Hematopoietic multipotent progenitor cell (in vitro differentiated cells): ENCODE results near the gene MRPS18B. TPM values are rescaled to one million over a fixed set of nuclear protein-coding genes. Genes with fewer than 3 reads are reported as not detected.

Experiments used
- DNase-seq, 3 donors: peaks; one replicate each; pipeline ENCODE4 v3.0.0-alpha.2; 2011 to 2015; ENCODE audit warnings: low read depth in 2 of 3, low spot score in 2 of 3
- total RNA-seq: library from RNA; depleted of rRNA; stranded (reverse); fragments of >200 nt; gene quantifications from one replicate; pipeline ENCODE4 v1.2.3, GENCODE V29; 2012

The MRPS18B gene
- total RNA-seq, 1 donor, result 81.1 TPM

- DNase-seq, result no peak
These were observed 15.6 kb upstream of the MRPS18B start for GRCh38 chr6:30601815-30602641.

- no peak for DNase-seq
These were observed 13.7 kb upstream of the MRPS18B start for GRCh38 chr6:30603961-30604360.

- DNase-seq, result no peak
These were observed 7.6 kb upstream of the MRPS18B start for GRCh38 chr6:30610065-30610464.

DNA sequence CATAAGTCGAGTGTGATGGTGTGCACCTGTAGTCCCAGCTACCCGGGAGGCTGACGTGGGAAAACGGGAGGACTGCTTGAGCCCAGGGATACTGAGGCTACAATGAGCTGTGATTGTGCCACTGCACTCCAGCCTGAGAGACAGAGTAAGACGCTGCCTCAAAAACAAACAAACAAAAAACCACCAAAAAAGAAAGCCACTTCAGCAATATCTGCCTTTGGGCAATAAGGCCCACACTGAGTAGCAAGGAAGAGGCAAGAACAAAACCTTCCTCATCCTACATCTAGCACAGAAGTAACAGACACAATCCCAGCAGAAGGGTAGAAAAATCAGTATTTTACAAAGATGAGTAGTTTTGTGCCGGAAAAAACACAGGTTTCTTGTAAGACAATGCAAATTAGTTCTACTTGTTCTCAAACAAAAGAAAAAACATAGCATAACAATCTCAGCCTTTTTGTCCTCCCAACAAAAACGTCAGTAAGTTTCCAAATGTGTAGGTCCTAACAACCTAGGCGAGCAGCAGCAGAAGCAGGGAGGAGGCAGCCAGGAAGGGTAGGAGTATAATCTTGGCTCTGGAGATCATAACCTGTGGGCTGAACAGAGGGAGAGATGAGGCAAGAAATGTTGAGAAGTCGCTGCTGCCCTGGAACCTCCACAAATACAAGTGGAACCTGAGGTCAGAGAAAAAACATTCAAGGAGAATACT, 6.3 kb upstream of the MRPS18B start:
- DNase-seq, result no peak

- no peak for DNase-seq
These were observed 5.8 kb upstream of the MRPS18B start for GRCh38 chr6:30611856-30612194.

DNA sequence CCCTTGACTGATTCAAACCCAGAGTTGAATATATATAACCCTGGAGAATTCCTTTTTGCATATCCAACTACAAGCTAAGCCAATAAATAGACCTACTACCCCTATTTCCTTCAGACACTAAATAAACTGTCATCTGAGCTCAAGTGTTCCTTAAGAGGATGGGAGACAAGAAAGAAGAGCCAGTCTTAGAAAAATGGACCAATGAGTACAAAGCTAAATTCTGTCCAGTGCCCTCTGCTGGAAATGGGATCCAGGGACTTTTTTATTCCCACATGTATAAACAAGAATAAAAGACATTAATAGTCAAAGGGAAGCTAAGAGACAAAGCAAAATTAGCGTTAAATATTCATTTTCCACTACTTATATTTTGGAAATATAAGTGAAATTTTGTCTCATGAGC, 5.4 kb upstream of the MRPS18B start:
- DNase-seq, result no peak

DNA sequence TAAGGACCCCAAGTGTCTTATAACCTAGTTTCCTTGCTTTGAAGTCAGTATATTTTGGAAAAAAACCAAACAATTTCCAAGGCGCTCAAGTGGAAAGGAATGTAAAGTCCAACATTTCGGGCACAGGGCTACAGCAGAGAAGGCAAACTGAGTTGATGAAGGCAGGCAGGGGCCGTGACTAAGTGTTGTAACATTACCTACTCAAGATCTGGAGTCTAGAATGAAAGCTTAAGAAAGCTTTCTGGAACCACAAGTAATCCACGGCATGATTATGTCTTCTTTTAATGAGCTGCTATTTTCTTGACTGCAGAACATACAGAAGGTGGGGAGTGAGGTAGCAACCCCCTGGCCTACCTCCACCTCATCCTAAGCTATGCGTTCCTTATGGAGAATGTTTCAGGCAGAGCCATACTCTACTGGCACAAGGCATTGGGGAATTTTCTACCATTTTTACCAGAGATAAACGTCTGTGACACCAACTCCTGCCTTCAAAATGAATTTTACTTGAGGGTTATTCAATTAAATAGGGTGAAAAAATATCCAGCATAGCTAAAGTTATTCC, 4.9 kb upstream of the MRPS18B start:
- DNase-seq, result no peak

GRCh38 chr6:30613251-30614043, 4.2 kb upstream of the MRPS18B start:
- DNase-seq, result no peak

DNA sequence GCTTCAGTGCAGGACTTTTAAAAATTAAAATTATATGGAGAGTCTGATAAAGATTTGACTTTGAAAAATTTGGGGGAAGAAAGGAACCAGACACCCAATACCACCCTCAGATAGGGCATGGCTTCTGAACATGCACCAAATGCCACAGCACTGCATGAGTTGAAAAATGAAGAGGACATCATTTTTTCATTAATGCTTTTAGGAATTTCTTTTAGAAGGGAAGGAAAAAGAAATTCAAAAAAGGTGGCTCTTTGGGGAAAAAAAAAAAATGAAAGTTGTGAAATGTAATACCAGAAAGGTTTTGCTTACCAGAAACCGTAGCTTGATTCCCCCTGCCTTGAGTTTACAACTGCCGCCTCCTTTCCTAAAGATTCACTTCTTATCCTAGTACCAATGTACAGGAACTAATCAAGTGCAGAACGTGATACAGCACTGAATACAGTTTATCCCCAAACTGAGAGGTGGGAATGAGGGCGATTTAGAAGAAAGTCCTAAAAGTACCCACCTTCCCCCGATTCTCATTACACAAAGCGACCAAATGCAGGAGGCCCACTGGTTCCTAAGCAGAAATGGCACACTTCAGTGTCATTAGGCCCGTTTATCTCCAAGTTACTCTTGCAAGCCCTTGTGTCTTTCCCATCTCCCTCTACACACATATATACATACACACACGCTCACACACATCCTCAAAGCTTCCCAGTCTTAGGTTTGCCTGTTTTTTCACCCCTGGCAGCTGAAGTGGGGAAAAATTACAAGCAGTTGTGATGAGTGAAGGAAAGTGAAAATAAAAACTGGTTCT, 3.4 kb upstream of the MRPS18B start:
- no peak for DNase-seq

DNA sequence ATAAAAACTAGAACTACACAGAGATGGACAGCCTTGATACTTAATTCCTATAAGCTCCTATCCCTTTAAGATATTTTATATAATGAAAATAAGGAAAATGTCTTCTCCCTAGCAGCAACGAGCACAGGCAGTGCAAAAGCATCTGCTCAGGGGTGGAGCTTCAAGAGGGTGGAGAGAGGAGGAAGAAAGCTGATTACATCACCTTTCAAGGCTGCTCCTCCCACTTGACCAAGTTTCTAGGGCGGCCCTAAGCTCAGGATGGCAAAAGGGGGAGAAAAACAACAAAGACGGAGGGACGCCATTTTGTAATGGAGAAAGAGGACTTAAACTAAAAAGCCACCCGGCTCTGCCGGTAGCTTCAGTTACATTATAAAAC, 2.8 kb upstream of the MRPS18B start:
- DNase-seq, result peak; percentile 75 to 99 (median 95)

- peak; percentile 28 to 92 (median 67) for DNase-seq
These were observed 2.3 kb upstream of the MRPS18B start for GRCh38 chr6:30615219-30615957.

DNA sequence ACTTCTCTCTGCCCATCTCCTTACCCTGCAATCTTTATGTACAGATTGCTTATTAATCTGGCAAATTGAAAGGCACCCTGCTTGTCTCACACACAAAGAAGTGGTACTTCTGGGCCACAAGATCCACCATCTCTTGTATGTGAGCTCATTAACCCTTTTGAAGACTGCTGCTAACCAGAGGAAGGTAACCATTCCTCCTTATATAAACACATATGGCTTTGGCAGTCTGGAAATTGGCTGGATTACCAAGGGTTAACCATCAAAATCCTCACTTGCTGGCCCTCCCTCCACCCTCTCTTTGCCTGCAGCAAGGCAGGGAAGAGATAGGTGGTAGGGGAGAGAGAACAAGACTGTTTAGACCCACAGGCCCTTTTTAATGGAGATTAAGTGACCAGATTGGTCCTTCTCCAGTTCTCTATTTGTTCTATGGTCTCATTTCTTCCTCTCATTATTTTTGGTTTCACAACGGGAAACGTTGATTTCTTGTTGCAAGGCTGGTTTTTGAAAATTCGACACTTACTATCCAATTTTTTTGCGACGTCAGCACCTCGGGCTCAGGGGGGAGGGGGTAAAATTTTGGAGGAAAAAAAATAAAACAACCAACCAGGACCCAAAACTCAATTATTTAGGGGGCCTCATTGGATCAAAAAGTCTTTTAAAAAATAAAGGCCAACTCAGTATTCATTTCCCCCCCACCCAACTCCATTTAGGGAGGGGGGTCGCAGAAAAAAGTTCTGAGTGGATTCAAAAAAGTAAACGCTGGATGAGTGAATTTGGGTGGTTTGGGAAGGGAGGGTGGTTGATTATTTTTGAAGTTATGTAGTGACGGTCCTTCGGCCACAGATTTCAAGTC, 1.5 kb upstream of the MRPS18B start:
- peak in 2 of 3 donors; percentile 28 to 75 for DNase-seq

DNA sequence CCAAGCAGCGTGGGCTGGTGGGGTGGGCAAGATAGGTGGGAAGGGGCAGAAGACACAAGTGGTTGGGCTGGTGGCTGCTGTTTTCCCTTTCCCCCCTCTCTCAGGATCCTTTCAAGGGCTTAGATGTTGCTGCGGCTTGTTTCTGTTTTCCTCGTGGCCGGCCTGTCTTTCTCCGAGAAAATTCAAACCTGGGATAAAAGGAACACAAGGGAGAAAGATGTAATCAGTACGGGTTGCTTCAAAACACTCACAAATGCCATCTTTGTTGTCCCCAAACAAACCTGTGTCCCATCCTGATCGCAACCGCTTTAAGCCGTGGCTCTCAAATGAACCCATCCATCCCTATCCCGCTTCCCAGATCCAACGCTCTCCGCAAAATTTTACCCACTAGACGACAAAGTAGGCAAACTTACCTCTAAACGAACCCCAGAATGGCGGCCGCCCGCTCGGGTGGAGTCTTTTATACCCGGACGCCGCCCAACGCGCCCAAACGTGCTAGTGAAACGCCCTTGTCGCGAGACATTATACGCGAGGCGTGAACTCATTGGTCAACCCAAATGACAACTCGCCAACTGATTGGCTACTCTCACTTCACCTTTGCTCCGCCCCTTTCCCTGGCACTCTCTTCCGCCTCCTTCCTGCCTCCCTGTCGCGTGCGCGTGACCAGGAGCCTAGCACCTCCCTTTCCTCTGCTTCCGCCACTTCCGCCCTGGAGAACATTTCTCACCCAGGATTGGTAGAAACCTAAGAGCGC, 652 bp upstream of the MRPS18B start, which contains the start of gene PPP1R10:
TSS of gene PPP1R10 (minus strand) at position 433 of the 754 bp plus-strand sequence. CDS start 7,299 bp downstream, outside the sequence.
- peak in 2 of 3 donors; percentile 100 for DNase-seq

DNA sequence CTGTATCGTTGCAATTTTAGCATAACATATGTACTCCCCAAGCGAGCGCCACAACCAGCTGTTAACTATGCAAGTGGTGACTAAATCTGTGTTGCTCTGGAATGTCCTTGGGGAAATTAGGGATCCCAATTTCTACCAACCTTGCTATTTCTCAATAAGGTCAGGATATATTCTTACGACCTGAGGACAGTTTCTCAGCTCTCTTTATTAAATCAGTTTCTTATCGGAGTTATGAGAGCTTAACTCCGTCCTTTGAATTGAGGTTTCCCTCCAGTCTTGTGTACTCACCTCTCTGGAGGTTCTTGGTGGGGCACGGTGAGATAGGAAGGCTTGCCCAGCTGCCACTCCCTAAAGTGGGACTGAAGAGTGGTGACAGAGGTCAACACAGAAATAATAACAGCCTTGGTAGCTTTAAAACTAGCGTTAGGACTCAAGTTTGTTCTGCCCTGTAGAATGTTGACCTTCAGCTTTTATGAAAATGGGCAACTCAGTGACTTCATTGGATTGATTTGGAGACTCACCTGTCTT, 694 bp downstream of the MRPS18B start:
- DNase-seq, result no peak

- no peak for DNase-seq
These were observed 1.9 kb downstream of the MRPS18B start for GRCh38 chr6:30619561-30619960.

GRCh38 chr6:30625511-30625910, 7.9 kb downstream of the MRPS18B start:
- DNase-seq, result no peak
